HepG2 (cell line): ENCODE results near the gene WNT7B. TPM values are rescaled to one million over a fixed set of nuclear protein-coding genes. Genes with fewer than 3 reads are reported as not detected.

ENCODE experiments used
- ATAC-seq: fragments of 200-7000 bp; cut with Tn5 transposase; 3 replicates; pipeline ENCODE4 v1.9.1; 2020; ENCODE audit warnings: mild to moderate bottlenecking, moderate library complexity
- BruUV-seq: library from RNA; stranded (reverse); fragments of 400-500 nt; replicated peaks from 2 replicates; lab custom pipeline; 2021; lab: Mats Ljungman, UMichigan
- CTCF ChIA-PET: fragments of 300-600 bp; formaldehyde crosslinking; extraction: SDS; loops from one replicate; lab custom pipeline; 2021; ENCODE audit warnings: low total read pairs, inconsistent platforms, low intra/inter-chr PET ratio; lab: Yijun Ruan, JAX
- POLR2A ChIA-PET: fragments of 350-600 bp; sonication (Branson Sonifier 250); formaldehyde crosslinking; loops from one replicate; lab custom pipeline; 2020; ENCODE audit warnings: antibody characterized with exemption, inconsistent platforms; lab: Yijun Ruan, JAX
- DNase-seq: peaks from one replicate; pipeline ENCODE4 v3.0.0-alpha.2; 2015; ENCODE audit warnings: low spot score
- FAIRE-seq: peaks from 3 replicates; lab custom pipeline; 2011; peaks lifted over from hg19 to GRCh38; lab: Jason Lieb, UNC
- H2AFZ ChIP-seq: one replicate; pipeline ENCODE4 v1.6.1; 2011; ENCODE audit warnings: low read length, inconsistent platforms
- H3K27ac ChIP-seq: fragments of 300-600 bp; 3 replicates; pipeline ENCODE4 v1.8.0; 2011; ENCODE audit warnings: mixed run types, mild to moderate bottlenecking, mixed read lengths, low read length, inconsistent platforms; ENCODE audit not compliant: insufficient read depth; ENCODE audit errors: extremely low read length
- H3K27me3 ChIP-seq, 2 experiments: fragments of 200-600 bp in 1 of 2; 2 replicates in 1 of 2; 3 replicates in 1 of 2; pipeline versions ENCODE4 v1.6.0 to v1.8.0; 2011; ENCODE audit warnings: low read length in 2 of 2, mild to moderate bottlenecking in 2 of 2, moderate library complexity in 2 of 2, inconsistent platforms in 1 of 2; ENCODE audit not compliant: insufficient read depth in 2 of 2, control insufficient read depth in 1 of 2
- H3K36me3 ChIP-seq, 2 experiments: fragments of 200-600 bp in 1 of 2; replicated peaks in 1 of 2; 2 replicates in 1 of 2; 3 replicates in 1 of 2; pipeline versions ENCODE4 v1.5.1 to v1.8.0; 2011; ENCODE audit warnings: low read length in 2 of 2, inconsistent platforms in 1 of 2; ENCODE audit not compliant: insufficient read depth in 2 of 2, control insufficient read depth in 1 of 2
- H3K4me1 ChIP-seq: 2 replicates; pipeline ENCODE4 v1.5.1; 2012; ENCODE audit warnings: low read length, inconsistent platforms; ENCODE audit not compliant: insufficient read depth
- H3K4me2 ChIP-seq: 2 replicates; pipeline ENCODE4 v1.6.0; 2011; ENCODE audit warnings: low read depth, low read length, inconsistent platforms
- H3K4me3 ChIP-seq, 3 experiments: fragments of 200-600 bp in 1 of 3; sonication (generic), shearing (Covaris generic) in 1 of 3; replicated peaks in 1 of 3; 2 replicates each; pipeline ENCODE4 v1.5.1; 2011 to 2016; ENCODE audit warnings: low read length in 3 of 3, inconsistent platforms in 2 of 3, low read depth in 2 of 3, mild to moderate bottlenecking in 2 of 3, control low read depth in 1 of 3, mixed read lengths in 1 of 3; ENCODE audit not compliant: insufficient read depth in 1 of 3
- H3K79me2 ChIP-seq: one replicate; pipeline ENCODE4 v1.6.1; 2011; ENCODE audit warnings: low read length, inconsistent platforms; ENCODE audit not compliant: insufficient read depth
- H3K9ac ChIP-seq: 2 replicates; pipeline ENCODE4 v1.6.0; 2011; ENCODE audit warnings: mild to moderate bottlenecking, low read depth, low read length, inconsistent platforms; ENCODE audit not compliant: insufficient read depth
- H3K9me3 ChIP-seq: 2 replicates; pipeline ENCODE4 v1.5.1; 2012; ENCODE audit warnings: mild to moderate bottlenecking, low read length
- H4K20me1 ChIP-seq: 2 replicates; pipeline ENCODE4 v1.6.0; 2011; ENCODE audit warnings: inconsistent platforms, mild to moderate bottlenecking, low read length, moderate library complexity; ENCODE audit not compliant: insufficient read depth
- FOXO1 ChIP-seq: sonication (generic); formaldehyde crosslinking; IDR thresholded peaks from 2 replicates; pipeline ENCODE4 v1.4.0; 2020; ENCODE audit warnings: missing genetic modification reagents
- KAT2B ChIP-seq: fragments of 150-350 bp; IDR thresholded peaks from 2 replicates; pipeline ENCODE4 v1.6.1; 2014; ENCODE audit warnings: low read depth, low read length, borderline replicate concordance
- MAFG ChIP-seq: sonication (generic); formaldehyde crosslinking; IDR thresholded peaks from 2 replicates; pipeline ENCODE4 v1.5.1; 2020; ENCODE audit warnings: mild to moderate bottlenecking, missing genetic modification reagents
- TARDBP ChIP-seq: sonication (generic); formaldehyde crosslinking; IDR thresholded peaks from 2 replicates; pipeline ENCODE4 v1.8.0; 2022; ENCODE audit warnings: mild to moderate bottlenecking, missing genetic modification reagents
- ZNF138 ChIP-seq: sonication (generic); formaldehyde crosslinking; IDR thresholded peaks from 2 replicates; pipeline ENCODE4 v1.5.0; 2020; ENCODE audit warnings: mild to moderate bottlenecking, low read depth, missing genetic modification reagents
- ZNF552 ChIP-seq: sonication (generic); formaldehyde crosslinking; IDR thresholded peaks from 2 replicates; pipeline ENCODE4 v1.9.0; 2022; ENCODE audit warnings: missing genetic modification reagents, mild to moderate bottlenecking, borderline replicate concordance
- ZNF672 ChIP-seq: sonication (generic); formaldehyde crosslinking; IDR thresholded peaks from 2 replicates; pipeline ENCODE4 v1.8.1; 2022; ENCODE audit warnings: missing genetic modification reagents
- WGBS: methylation state at CpG from one replicate; pipeline ENCODE4 v1.1.6; 2017; ENCODE audit warnings: low lambda C conversion rate; 5-methylcytosine and 5-hydroxymethylcytosine counted together
- in situ Hi-C: cut with HindIII; loops from 2 replicates; pipeline ENCODE4 v1.10.0; 2017; ENCODE audit warnings: low pct_unique_long_range_greater_than_20kb; ENCODE audit not compliant: extremely low pct_ligation_motif_present
- intact Hi-C: fragments of 100-400 bp; cut with micrococcal nuclease; formaldehyde crosslinking; loops from one replicate; pipeline ENCODE4 v1.10.0; 2022; ENCODE audit not compliant: unreplicated experiment
- polyA plus RNA-seq, 8 experiments: library from polyadenylated mRNA; depleted of rRNA in 3 of 8; stranded (reverse) in 7 of 8; unstranded in 1 of 8; fragments of >200 nt; fragmentation: Illumina TruSeq in 4 of 8; extraction: Trizol in 4 of 8; gene quantifications; 2 replicates each; pipeline versions ENCODE4 v1.2.1 to v1.2.3, GENCODE V29; 2011 to 2016; ENCODE audit warnings: low read depth in 4 of 8, missing spikeins in 1 of 8, mixed read lengths in 1 of 8; ENCODE audit not compliant: insufficient read depth in 1 of 8
- total RNA-seq, 5 experiments: library from RNA; depleted of rRNA; stranded (reverse); fragments of >200 nt; fragmentation: Illumina TruSeq; extraction: Trizol; gene quantifications; 2 replicates each; pipeline ENCODE4 v1.2.3, GENCODE V29; 2016; ENCODE audit warnings: low read depth in 1 of 5
- TF ChIP-seq, protein P1 (sequence below): sonication (generic); formaldehyde crosslinking; IDR thresholded peaks from 2 replicates; pipeline ENCODE4 v1.4.0; 2020; ENCODE audit warnings: missing genetic modification reagents
- TF ChIP-seq, protein P2 (sequence below): IDR thresholded peaks from 2 replicates; pipeline ENCODE4 v1.6.1; 2016; ENCODE audit warnings: low read depth

WNT7B gene
- total and polyA plus RNA-seq, 2 of the 13 experiments (the other 11 are each of a cell fraction or from before 2014, with no cell fraction given): 0.09 TPM; not detected in 1

DNA sequence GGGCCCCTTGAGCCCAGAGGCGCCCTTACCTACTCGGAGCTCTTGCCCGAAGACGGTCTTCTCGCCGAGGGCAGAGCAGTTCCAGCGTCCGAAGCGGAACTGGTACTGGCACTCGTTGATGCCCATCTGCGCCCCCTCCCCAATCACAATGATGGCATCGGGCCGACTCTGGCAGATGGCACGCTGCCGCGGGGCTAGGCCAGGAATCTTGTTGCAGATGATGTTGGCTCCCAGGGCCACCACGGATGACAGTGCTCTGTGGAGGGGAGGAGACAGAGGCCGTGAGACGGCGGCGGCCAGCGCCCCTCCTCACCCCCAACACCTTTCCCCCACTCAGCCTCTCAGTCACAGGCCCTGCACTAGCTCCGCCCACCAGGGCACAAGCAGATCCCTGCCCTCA lies 27.1 kb downstream of the WNT7B start (continued):
- no peak for TF ChIP-seq KAT2B

- no peaks in the 10 kb centered on the region for H3K4me1 ChIP-seq
- peaks cover 13 to 76% of the 10 kb centered on the region in 2 experiments for H3K27me3 ChIP-seq
- FAIRE-seq (no peak), ATAC-seq (no peak), DNase-seq (no peak)
- no peak overlapping the region for H2AFZ ChIP-seq
- WGBS: 60% methylated on average over 13 of the region's 22 CpGs
- no peaks in the 10 kb centered on the region for H3K9me3 ChIP-seq
- H3K36me3 ChIP-seq: no peaks in the 10 kb centered on the region
- no peak overlapping the region for H3K9ac ChIP-seq
- intact Hi-C loops: no loop called here
- BruUV-seq: no TSS peak
- H4K20me1 ChIP-seq: no peaks in the 10 kb centered on the region
- H3K4me2 ChIP-seq: no peak overlapping the region
- ChIA-PET POLR2A (no interaction called here), CTCF (no interaction called here)
- H3K79me2 ChIP-seq: no peaks in the 10 kb centered on the region
- in situ Hi-C loops: no loop called here
- no peak overlapping the region for H3K27ac ChIP-seq
- TF ChIP-seq ZNF552 (CRISPR knock-in tag) (no peak), MAFG (CRISPR knock-in tag) (no peak), TARDBP (no peak), ZNF138 (CRISPR knock-in tag) (no peak), FOXO1 (CRISPR knock-in tag) (no peak), ZNF672 (CRISPR knock-in tag) (no peak)
- TF ChIP-seq, protein P1, sequence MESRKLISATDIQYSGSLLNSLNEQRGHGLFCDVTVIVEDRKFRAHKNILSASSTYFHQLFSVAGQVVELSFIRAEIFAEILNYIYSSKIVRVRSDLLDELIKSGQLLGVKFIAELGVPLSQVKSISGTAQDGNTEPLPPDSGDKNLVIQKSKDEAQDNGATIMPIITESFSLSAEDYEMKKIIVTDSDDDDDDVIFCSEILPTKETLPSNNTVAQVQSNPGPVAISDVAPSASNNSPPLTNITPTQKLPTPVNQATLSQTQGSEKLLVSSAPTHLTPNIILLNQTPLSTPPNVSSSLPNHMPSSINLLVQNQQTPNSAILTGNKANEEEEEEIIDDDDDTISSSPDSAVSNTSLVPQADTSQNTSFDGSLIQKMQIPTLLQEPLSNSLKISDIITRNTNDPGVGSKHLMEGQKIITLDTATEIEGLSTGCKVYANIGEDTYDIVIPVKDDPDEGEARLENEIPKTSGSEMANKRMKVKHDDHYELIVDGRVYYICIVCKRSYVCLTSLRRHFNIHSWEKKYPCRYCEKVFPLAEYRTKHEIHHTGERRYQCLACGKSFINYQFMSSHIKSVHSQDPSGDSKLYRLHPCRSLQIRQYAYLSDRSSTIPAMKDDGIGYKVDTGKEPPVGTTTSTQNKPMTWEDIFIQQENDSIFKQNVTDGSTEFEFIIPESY (CRISPR knock-in tag): no peak
- TF ChIP-seq, protein P2, sequence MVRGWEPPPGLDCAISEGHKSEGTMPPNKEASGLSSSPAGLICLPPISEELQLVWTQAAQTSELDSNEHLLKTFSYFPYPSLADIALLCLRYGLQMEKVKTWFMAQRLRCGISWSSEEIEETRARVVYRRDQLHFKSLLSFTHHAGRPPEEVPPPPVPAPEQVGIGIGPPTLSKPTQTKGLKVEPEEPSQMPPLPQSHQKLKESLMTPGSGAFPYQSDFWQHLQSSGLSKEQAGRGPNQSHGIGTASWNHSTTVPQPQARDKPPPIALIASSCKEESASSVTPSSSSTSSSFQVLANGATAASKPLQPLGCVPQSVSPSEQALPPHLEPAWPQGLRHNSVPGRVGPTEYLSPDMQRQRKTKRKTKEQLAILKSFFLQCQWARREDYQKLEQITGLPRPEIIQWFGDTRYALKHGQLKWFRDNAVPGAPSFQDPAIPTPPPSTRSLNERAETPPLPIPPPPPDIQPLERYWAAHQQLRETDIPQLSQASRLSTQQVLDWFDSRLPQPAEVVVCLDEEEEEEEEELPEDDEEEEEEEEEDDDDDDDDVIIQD (CRISPR knock-in tag): no peak
- H3K4me3 ChIP-seq: no peak overlapping the region
Measured at GRCh38 chr22:45949258-45949870, 27.6 kb downstream of the WNT7B start.
